NCI-H2107 (cell line): ENCODE data around the gene LMNA.

Experiments
- DNase-seq: peaks from one replicate; lab custom pipeline; 2025; lab: John Stamatoyannopoulos, UW

The LMNA gene

GRCh38 chr1:156140879-156141707 lies 26.6 kb downstream of the LMNA start:
- no peak for DNase-seq

- no peak for DNase-seq
Observed at GRCh38 chr1:156143765-156144489, 29.4 kb downstream of the LMNA start.

GRCh38 chr1:156144742-156145141 lies 30.2 kb downstream of the LMNA start:
- no peak for DNase-seq

- DNase-seq: no peak
Observed at GRCh38 chr1:156145650-156146019, 31.1 kb downstream of the LMNA start.

GRCh38 chr1:156146020-156146768 lies 31.7 kb downstream of the LMNA start:
- peak; percentile 79 for DNase-seq

GRCh38 chr1:156146769-156147405 lies 32.4 kb downstream of the LMNA start:
- no peak for DNase-seq

GRCh38 chr1:156148216-156148615 lies 33.7 kb downstream of the LMNA start:
- DNase-seq: no peak

- no peak for DNase-seq
Observed at GRCh38 chr1:156149374-156150332, 35.1 kb downstream of the LMNA start.

GRCh38 chr1:156150333-156151011 lies 36.0 kb downstream of the LMNA start:
- DNase-seq: no peak

- no peak for DNase-seq
Observed at GRCh38 chr1:156151093-156151688, 36.7 kb downstream of the LMNA start.

- DNase-seq: no peak
Observed at GRCh38 chr1:156152628-156153027, 38.1 kb downstream of the LMNA start.

- DNase-seq: no peak
Observed at GRCh38 chr1:156153362-156153761, 38.9 kb downstream of the LMNA start, which contains the start of gene SEMA4A. Gene SEMA4A (plus strand): TSS chr1:156153585. CDS start chr1:156154579, 994 bp downstream.

- DNase-seq: no peak
Observed at GRCh38 chr1:156154317-156154749, 39.8 kb downstream of the LMNA start.

GRCh38 chr1:156155756-156156510 lies 41.4 kb downstream of the LMNA start:
- DNase-seq: no peak

GRCh38 chr1:156157506-156157905 lies 43.0 kb downstream of the LMNA start:
- DNase-seq: no peak

GRCh38 chr1:156157966-156158365 lies 43.5 kb downstream of the LMNA start:
- no peak for DNase-seq

GRCh38 chr1:156160000-156160742 lies 45.7 kb downstream of the LMNA start:
- DNase-seq: no peak

GRCh38 chr1:156160743-156161171 lies 46.2 kb downstream of the LMNA start:
- DNase-seq: peak; percentile 29
